Stomach smooth muscle (tissue), 2 donors: ENCODE data around the gene CTRB2.
A peak's percentile ranks its signal among the peaks of the same experiment; 100 is the strongest.
"Not testable (repeated sequence)": the region's sequence is repeated elsewhere in the genome, so short reads cannot be mapped to it uniquely, and the experiment has no call there.

Experiments
- H3K27ac ChIP-seq: one replicate; pipeline ENCODE4 v1.7.0; 2013; ENCODE audit warnings: mild to moderate bottlenecking, low read length, inconsistent platforms
- H3K27me3 ChIP-seq, 2 donors: one replicate each; pipeline ENCODE4 v1.7.0; 2013; ENCODE audit warnings: low read length in 2 of 2; ENCODE audit not compliant: insufficient read depth in 2 of 2, control insufficient read depth in 1 of 2
- H3K36me3 ChIP-seq, 2 donors: one replicate each; pipeline ENCODE4 v1.7.0; 2013; ENCODE audit warnings: low read length in 2 of 2; ENCODE audit not compliant: control insufficient read depth in 2 of 2, insufficient read depth in 2 of 2
- H3K4me1 ChIP-seq: one replicate; pipeline ENCODE4 v1.7.0; 2013; ENCODE audit warnings: low read length; ENCODE audit not compliant: control insufficient read depth, insufficient read depth
- H3K4me3 ChIP-seq, 2 donors: one replicate each; pipeline ENCODE4 v1.7.0; 2013; ENCODE audit warnings: low read length in 2 of 2
- H3K9ac ChIP-seq, 2 donors: one replicate each; pipeline ENCODE4 v1.7.0; 2013; ENCODE audit warnings: low read length in 2 of 2, mild to moderate bottlenecking in 1 of 2
- H3K9me3 ChIP-seq, 2 donors: one replicate each; pipeline ENCODE4 v1.7.0; 2013; ENCODE audit warnings: low read length in 2 of 2; ENCODE audit not compliant: control insufficient read depth in 2 of 2
- donor health status: healthy.
- donor health status: Pancreatic carcinoma.

Gene CTRB2

DNA sequence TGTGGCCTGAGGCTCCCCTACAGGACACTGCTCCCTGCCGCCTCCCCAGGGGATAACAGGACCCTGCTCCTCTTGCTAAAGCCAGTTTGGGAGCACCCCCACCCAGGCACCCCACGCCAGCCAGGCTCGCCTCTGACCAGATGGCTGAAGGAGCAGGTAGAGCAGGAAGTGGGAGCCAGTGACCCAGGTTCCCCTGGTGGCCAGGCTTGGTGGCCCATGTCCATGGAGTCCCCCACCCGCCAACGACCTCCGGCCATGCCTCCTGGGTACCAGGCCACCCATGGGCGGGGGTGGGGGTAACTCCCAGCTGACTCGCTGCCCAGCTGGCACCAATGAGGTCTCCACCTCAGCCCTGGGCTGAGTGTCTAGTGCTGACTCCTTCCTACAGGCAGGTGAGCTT lies 34.5 kb upstream of the CTRB2 start:
- no peak overlapping the region for H3K9ac ChIP-seq
- H3K9me3 ChIP-seq: no peaks in the 10 kb centered on the region
- peaks cover 13 to 20% of the 10 kb centered on the region in 2 donors for H3K36me3 ChIP-seq
- H3K4me1 ChIP-seq: peaks cover 77% of the 10 kb centered on the region
- H3K4me3 ChIP-seq: no peak overlapping the region
- no peaks in the 10 kb centered on the region for H3K27me3 ChIP-seq
- no peak overlapping the region for H3K27ac ChIP-seq

DNA sequence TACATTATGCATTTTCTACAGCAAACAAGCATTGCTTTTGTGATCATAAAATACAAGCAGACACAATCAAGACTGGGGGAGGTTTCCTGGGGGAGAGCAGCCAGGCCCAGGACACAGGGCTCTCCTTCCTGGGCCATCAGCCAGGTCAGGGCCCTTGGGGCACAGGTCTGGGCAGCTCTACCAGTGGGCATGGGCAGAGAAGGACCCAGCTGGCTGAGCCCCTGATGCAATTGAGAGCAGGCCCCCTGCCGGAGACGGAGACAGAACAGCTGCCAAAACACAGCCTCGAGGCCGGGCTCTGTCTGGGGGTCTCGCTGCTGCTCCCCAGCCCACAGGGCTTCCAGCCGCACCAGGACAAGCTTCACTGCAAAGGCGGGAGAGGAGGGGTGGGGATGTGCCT lies 33.7 kb upstream of the CTRB2 start:
- not testable (repeated sequence) for H3K4me3 ChIP-seq, H3K27ac ChIP-seq, H3K9ac ChIP-seq, H3K27me3 ChIP-seq, H3K9me3 ChIP-seq
- peaks cover 69% of the 10 kb centered on the region for H3K4me1 ChIP-seq
- H3K36me3 ChIP-seq: peaks cover 18 to 23% of the 10 kb centered on the region in 2 donors

DNA sequence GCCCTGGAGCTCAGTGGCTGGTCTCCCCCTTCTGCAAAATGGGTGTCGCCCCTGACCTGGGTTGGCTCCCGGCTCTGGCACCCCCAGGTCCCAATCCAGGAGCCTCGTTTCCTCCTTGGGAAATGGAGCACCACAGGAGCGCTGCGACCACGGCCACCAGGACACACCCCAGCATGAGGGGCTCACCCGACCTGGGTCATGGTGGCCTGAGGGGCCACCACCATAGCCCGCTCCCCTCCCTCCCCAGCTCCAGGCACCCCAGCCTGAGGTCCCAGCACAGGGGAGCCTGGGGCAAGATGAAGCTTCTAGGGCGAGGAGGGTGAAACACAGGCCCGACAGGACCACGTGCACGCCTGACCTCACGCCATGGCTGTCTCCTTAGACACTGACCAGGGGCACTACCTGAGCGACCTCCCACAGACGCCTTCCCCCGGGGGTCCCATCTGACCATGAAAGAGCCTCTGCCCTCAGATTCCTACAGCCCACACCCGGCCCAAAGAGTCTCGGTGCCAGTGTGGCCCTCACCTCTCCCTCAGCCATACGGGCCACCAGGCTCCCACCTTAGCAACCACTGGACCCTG lies 32.7 kb upstream of the CTRB2 start:
- H3K27ac ChIP-seq: peak overlapping the region; percentile 62
- H3K4me1 ChIP-seq: peaks cover 61% of the 10 kb centered on the region
- peaks cover 22 to 23% of the 10 kb centered on the region in 2 donors for H3K36me3 ChIP-seq
- H3K9ac ChIP-seq: no peak overlapping the region
- no peaks in the 10 kb centered on the region for H3K9me3 ChIP-seq
- H3K4me3 ChIP-seq: no peak overlapping the region
- H3K27me3 ChIP-seq: no peaks in the 10 kb centered on the region

DNA sequence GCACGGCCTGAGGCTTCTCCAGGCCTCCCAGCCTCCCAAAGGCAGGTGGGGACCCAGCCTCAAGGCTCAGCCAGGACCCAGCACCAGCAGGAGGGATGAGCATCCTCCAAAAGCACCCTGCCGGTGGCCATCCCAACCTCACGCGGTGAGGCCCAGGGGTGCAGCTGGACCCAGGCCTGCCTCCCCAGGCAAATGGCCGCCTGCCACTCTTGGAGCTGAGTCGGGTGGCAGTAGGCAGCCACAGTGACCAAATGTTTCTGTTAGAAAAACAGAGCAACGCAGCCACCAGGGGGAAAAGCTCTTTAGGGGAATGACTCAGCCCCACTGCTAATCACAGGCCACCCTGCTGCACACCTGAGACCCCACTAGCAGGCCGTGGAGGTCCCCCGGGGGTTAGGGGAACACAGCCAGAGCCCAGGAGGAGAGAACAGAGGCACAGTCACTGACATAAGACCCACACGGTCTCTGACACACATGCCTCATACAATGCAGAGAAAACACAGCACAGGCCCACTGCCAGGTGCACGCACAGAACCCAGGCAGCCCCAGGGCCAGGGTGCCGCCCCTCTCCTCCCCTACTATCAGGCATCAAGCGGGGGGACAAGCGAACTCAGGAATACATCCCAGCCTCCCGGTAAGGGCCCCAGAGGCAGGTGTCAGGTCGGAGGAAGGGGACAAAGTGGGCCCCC lies 32.0 kb upstream of the CTRB2 start:
- Histone ChIP-seq H3K27me3 (no peaks in the 10 kb centered on the region), H3K27ac (peak overlapping the region; percentile 62), H3K9ac (peak overlapping the region; percentile 13 to 55), H3K4me3 (peak overlapping the region in 1 of 2 donors; percentile 52), H3K4me1 (peaks cover 61% of the 10 kb centered on the region), H3K9me3 (no peaks in the 10 kb centered on the region), H3K36me3 (peaks cover 23% of the 10 kb centered on the region in 2 donors)

DNA sequence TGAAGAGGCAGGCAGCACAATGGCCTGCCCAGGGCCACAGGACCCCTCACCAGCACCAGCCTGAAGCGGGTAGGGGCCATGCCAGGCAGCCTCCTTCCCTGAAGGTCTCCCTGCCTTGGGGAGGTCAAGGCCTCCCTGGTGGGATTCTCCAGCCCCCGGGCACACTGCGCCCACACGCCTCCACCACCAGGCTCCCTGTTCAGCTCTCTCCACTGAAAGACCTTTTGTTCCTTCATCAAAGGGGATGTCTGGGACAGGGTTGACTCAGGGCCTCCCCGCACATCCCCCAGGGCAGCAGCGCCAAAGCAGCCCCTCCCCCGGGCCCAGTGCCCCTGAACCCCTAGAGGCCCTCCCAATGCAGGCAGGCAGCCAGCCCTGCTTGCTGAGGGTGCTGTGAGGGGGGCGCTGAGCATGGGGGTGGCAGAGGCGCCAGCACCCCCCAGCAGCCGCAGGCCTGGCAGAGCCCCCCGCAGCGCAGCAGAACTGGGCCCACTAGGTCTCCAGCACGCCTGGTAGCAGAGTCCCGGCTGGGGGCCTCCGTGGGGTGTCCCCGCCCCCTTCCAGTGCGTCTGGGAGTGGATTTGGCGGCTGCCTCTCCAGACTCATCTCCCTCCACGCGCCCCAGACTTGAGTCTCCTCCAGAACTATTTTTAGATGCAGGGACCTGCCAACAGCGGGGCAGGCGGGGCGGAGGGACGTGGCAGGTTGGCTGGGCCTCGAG lies 31.3 kb upstream of the CTRB2 start:
- Histone ChIP-seq H3K4me3 (peak overlapping the region in 1 of 2 donors; percentile 52), H3K36me3 (peaks cover 24 to 25% of the 10 kb centered on the region in 2 donors)

DNA sequence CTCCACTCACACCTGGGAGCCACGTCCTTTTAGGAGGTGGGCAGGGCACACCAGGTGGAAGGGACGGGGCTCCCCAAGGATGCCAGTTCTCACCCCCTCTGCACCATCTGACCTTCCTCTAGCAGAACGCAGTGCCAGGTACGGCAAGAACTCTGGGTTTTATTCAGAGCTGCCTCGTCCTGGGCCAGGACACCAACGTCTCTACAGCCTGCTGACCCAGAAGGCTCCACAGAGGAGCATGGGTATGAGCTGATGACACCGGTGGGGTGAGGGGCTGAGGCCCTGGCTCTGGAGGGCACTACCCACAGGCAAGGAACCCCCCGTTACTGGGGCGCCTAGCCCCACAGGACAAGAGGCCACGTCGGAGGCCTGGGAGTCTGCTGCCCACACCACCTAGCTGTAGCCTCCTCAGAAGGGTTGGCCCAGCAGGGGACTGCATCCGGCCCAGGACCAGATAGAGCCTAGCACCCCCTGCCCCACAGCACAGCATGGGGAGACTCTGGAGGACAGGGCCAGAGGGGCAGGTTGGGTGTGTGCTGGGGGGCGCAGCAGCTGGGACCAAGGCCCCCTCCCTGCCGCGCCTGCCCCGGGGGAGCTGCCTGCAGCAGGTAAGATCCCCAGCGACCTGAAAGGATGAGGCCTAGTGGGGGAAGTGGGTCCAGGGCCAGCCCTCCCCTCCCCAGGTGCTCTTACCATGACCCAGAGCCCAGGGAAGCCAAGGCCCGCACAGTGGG lies 30.6 kb upstream of the CTRB2 start:
- peaks cover 27 to 28% of the 10 kb centered on the region in 2 donors for H3K36me3 ChIP-seq
- H3K27me3 ChIP-seq: no peaks in the 10 kb centered on the region
- peak overlapping the region in 1 of 2 donors; percentile 52 for H3K4me3 ChIP-seq
- H3K9ac ChIP-seq: no peak overlapping the region
- peaks cover 59% of the 10 kb centered on the region for H3K4me1 ChIP-seq
- H3K27ac ChIP-seq: peak overlapping the region; percentile 62
- H3K9me3 ChIP-seq: no peaks in the 10 kb centered on the region

More for the DNA sequence above, 31.3 kb upstream of the CTRB2 start:
- H3K9ac ChIP-seq: no peak overlapping the region
- H3K4me1 ChIP-seq: peaks cover 61% of the 10 kb centered on the region
- H3K27ac ChIP-seq: peak overlapping the region; percentile 62
- no peaks in the 10 kb centered on the region for H3K9me3 ChIP-seq
- no peaks in the 10 kb centered on the region for H3K27me3 ChIP-seq

DNA sequence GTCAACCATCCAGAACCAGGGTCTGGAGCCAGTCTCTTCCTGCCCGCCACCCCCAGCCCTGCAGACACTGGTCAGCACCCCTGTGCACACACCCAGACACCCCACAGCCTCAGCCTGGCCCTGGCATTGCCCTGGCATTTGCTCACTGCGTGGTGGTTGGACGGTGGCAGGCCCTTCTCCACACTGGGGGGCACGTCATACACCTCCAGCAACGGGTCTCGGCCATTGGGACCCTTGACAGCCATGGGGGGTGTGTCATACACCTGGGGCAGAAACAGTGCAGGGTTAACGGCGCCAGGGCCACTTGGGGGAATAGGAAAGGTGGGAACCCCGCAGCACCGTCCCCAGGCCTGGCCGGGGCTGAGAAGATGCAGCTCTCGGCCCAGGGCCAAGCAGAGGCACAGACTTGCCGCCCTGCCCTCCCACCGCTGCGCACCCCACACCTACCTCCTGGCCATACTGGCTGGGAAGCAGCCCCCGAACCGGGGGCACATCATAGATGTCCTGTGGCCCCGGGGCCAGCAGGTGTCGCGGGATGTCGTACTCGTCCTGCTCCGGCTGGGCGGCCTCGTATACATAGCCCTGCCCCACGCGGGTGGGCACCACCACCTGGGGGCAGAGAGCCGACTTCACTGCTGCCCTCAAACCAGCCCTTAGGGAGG lies 29.9 kb upstream of the CTRB2 start:
- Histone ChIP-seq H3K36me3 (peaks cover 26% of the 10 kb centered on the region in 2 donors), H3K9ac (no peak overlapping the region), H3K27ac (no peak overlapping the region), H3K9me3 (no peaks in the 10 kb centered on the region), H3K4me1 (peaks cover 59% of the 10 kb centered on the region), H3K27me3 (no peaks in the 10 kb centered on the region), H3K4me3 (no peak overlapping the region)

DNA sequence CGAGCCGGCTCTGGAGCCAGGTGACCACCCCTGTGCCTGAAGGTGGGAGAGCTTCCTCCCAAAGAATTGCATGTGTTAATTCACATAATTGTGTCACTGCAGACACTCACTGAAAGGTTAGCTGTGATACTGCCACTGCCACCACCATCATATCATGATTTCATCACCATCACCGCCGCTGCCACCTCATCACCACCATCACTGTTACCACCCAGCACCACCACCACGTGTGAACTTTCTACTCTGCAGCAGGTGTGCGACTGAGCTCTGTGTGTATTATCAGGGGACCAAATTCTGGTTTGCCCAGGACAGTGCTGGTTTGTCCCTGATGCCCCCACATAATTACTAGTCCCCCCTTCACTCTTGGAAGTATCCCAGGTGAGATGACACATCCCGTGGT lies 29.3 kb upstream of the CTRB2 start:
- no peaks in the 10 kb centered on the region for H3K9me3 ChIP-seq
- no peak overlapping the region for H3K4me3 ChIP-seq
- H3K27ac ChIP-seq: no peak overlapping the region
- peaks cover 59% of the 10 kb centered on the region for H3K4me1 ChIP-seq
- peaks cover 21 to 24% of the 10 kb centered on the region in 2 donors for H3K36me3 ChIP-seq
- H3K27me3 ChIP-seq: no peaks in the 10 kb centered on the region
- no peak overlapping the region for H3K9ac ChIP-seq

DNA sequence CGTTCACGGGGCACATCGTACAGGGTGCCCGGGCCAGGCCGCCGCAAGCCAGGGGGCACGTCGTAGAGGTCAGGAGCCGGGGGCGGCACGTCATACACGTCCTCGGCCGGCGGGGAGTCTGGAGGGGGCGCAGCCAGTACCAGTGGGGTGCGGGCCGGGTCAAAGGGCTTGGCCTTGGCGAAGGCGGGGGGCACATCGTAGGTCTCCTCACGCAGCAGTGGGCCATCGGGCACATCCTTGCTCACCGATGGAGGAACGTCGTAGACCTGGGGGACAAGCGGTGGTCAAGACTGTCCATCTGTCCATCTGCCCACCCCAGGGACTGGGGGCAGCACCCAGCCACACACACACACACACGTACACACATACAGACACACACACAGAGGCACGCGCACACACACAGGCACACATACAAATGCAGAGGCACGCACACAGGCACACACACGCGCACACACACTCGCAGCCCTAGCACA lies 28.8 kb upstream of the CTRB2 start:
- no peak overlapping the region for H3K4me3 ChIP-seq
- H3K27ac ChIP-seq: no peak overlapping the region
- no peaks in the 10 kb centered on the region for H3K9me3 ChIP-seq
- peaks cover 54% of the 10 kb centered on the region for H3K4me1 ChIP-seq
- no peaks in the 10 kb centered on the region for H3K27me3 ChIP-seq
- peaks cover 16 to 20% of the 10 kb centered on the region in 2 donors for H3K36me3 ChIP-seq
- H3K9ac ChIP-seq: no peak overlapping the region
